GM06990 (cell line): Measurements from ENCODE around the gene PLOD3.

Experiments
- DNase-seq: peaks from one replicate; pipeline ENCODE4 v3.0.0-alpha.2; 2011; ENCODE audit not compliant: insufficient read length; ENCODE audit errors: extremely low read depth
- H3K27me3 ChIP-seq: replicated peaks from 2 replicates; pipeline ENCODE4 v1.6.0; 2011; ENCODE audit warnings: low read length; ENCODE audit not compliant: control insufficient read depth, insufficient read depth
- H3K36me3 ChIP-seq: 2 replicates; pipeline ENCODE4 v1.5.1; 2011; ENCODE audit warnings: low read length; ENCODE audit not compliant: control insufficient read depth, insufficient read depth
- H3K4me3 ChIP-seq: replicated peaks from 2 replicates; pipeline ENCODE4 v1.5.1; 2011; ENCODE audit warnings: low read depth, mild to moderate bottlenecking, control low read depth, low read length
- CTCF ChIP-seq: IDR thresholded peaks from 2 replicates; pipeline ENCODE4 v1.5.1; 2011; ENCODE audit warnings: low read length, control low read depth, mild to moderate bottlenecking, inconsistent platforms; ENCODE audit not compliant: insufficient read depth, poor library complexity, severe bottlenecking

The PLOD3 gene

GRCh38 chr7:101226721-101227120, 9.3 kb upstream of the PLOD3 start:
- H3K27me3 ChIP-seq, result no peaks in the 10 kb centered on the region
- H3K36me3 ChIP-seq, result peaks cover 11% of the 10 kb centered on the region
- DNase-seq, result no peak
- no peak for TF ChIP-seq CTCF
- no peak overlapping the region for H3K4me3 ChIP-seq

- no peak overlapping the region for H3K4me3 ChIP-seq
- no peaks in the 10 kb centered on the region for H3K27me3 ChIP-seq
- TF ChIP-seq CTCF, result no peak
- no peak for DNase-seq
- H3K36me3 ChIP-seq, result peaks cover 11% of the 10 kb centered on the region
Measured at GRCh38 chr7:101225650-101226049, 8.3 kb upstream of the PLOD3 start.

- Histone ChIP-seq H3K27me3 (no peaks in the 10 kb centered on the region), H3K4me3 (no peak overlapping the region), H3K36me3 (peaks cover 10% of the 10 kb centered on the region)
- DNase-seq, result no peak
- no peak for TF ChIP-seq CTCF
Measured at GRCh38 chr7:101223528-101223927, 6.1 kb upstream of the PLOD3 start.

- no peaks in the 10 kb centered on the region for H3K27me3 ChIP-seq
- no peak for TF ChIP-seq CTCF
- DNase-seq, result no peak
- peaks cover 10% of the 10 kb centered on the region for H3K36me3 ChIP-seq
- H3K4me3 ChIP-seq, result no peak overlapping the region
Measured at GRCh38 chr7:101222275-101222830, 5.0 kb upstream of the PLOD3 start.

- peaks cover 10% of the 10 kb centered on the region for H3K36me3 ChIP-seq
- no peaks in the 10 kb centered on the region for H3K27me3 ChIP-seq
- no peak overlapping the region for H3K4me3 ChIP-seq
- TF ChIP-seq CTCF, result no peak
- DNase-seq, result no peak
Measured at GRCh38 chr7:101220295-101220694, 2.9 kb upstream of the PLOD3 start.
